GM12878 (cell line): Measurements from ENCODE around the gene GABBR2.

Source experiments
- BCL11A ChIP-seq: IDR thresholded peaks from 2 replicates; pipeline ENCODE4 v1.6.1; 2011; ENCODE audit warnings: low read depth, low read length
- CEBPZ ChIP-seq: fragments of 150-350 bp; IDR thresholded peaks from 2 replicates; pipeline ENCODE4 v1.6.1; 2016; ENCODE audit warnings: low read depth, low read length
- CHD1 ChIP-seq: IDR thresholded peaks from 2 replicates; pipeline ENCODE4 v1.6.1; 2012; ENCODE audit warnings: low read depth, low read length, improper control_type of control experiment
- CTCF ChIP-seq, 3 experiments: IDR thresholded peaks in 2 of 3; conservative IDR thresholded peaks in 1 of 3; 2 replicates each; pipeline ENCODE4 v1.5.1; 2011; ENCODE audit warnings: low read depth in 3 of 3, low read length in 3 of 3, mild to moderate bottlenecking in 3 of 3, control low read depth in 2 of 3, moderate library complexity in 2 of 3, inconsistent platforms in 1 of 3, mixed read lengths in 1 of 3; ENCODE audit not compliant: control insufficient read depth in 2 of 3, insufficient read depth in 1 of 3; ENCODE audit errors: extremely low read depth in 1 of 3
- JUND ChIP-seq: IDR thresholded peaks from 2 replicates; pipeline ENCODE4 v1.6.1; 2012; ENCODE audit warnings: low read depth, mild to moderate bottlenecking, low read length, improper control_type of control experiment, moderate library complexity
- MTA2 ChIP-seq: fragments of 450-650 bp; IDR thresholded peaks from 2 replicates; pipeline ENCODE4 v1.6.1; 2016; ENCODE audit warnings: low read depth, mild to moderate bottlenecking, moderate library complexity
- NR2C2 ChIP-seq: IDR thresholded peaks from 2 replicates; pipeline ENCODE4 v1.6.1; 2011; ENCODE audit warnings: borderline replicate concordance, low read depth; ENCODE audit not compliant: control insufficient read depth, insufficient read length
- POLR2A ChIP-seq: IDR thresholded peaks from 2 replicates; pipeline ENCODE4 v1.6.1; 2011; ENCODE audit warnings: low read depth, mild to moderate bottlenecking, low read length
- POLR2AphosphoS5 ChIP-seq: IDR thresholded peaks from 2 replicates; pipeline ENCODE4 v1.6.1; 2011; ENCODE audit warnings: mild to moderate bottlenecking, low read length, inconsistent platforms
- SIN3A ChIP-seq: IDR thresholded peaks from 2 replicates; pipeline ENCODE4 v1.6.1; 2012; ENCODE audit warnings: low read depth, low read length, improper control_type of control experiment
- SMC3 ChIP-seq: IDR thresholded peaks from 2 replicates; pipeline ENCODE4 v1.6.1; 2011; ENCODE audit warnings: low read length, improper control_type of control experiment, borderline replicate concordance
- TAF1 ChIP-seq: IDR thresholded peaks from 2 replicates; pipeline ENCODE4 v1.6.1; 2011; ENCODE audit warnings: mild to moderate bottlenecking, low read depth, low read length, borderline replicate concordance
- USF2 ChIP-seq: IDR thresholded peaks from 2 replicates; pipeline ENCODE4 v1.6.1; 2011; ENCODE audit warnings: low read depth, low read length, improper control_type of control experiment, borderline replicate concordance

- TF ChIP-seq POLR2AphosphoS5: no peak
- no peak for TF ChIP-seq SIN3A
- no peak for TF ChIP-seq POLR2A
- no peak for TF ChIP-seq NR2C2
- no peak for TF ChIP-seq BCL11A
- no peak for TF ChIP-seq CEBPZ
- TF ChIP-seq SMC3: no peak
- no peak for TF ChIP-seq CHD1
- TF ChIP-seq TAF1: no peak
- TF ChIP-seq CTCF (IDR thresholded peaks at IDR 0.05 in 2 of 3, conservative IDR thresholded peaks at IDR 0.05 in 1 of 3; ENCODE audit: control insufficient read depth in 2 of 3, extremely low read depth in 1 of 3, insufficient read depth in 1 of 3, low read depth in 3 of 3, low read length in 3 of 3): no peak
- no peak for TF ChIP-seq JUND
- no peak for TF ChIP-seq USF2
- no peak for TF ChIP-seq MTA2
Observed at GRCh38 chr9:98540476-98540875, 168.3 kb downstream of the GABBR2 start.
